Uterus (tissue), 2 donors: Measurements from ENCODE around the gene ARHGAP15.

ENCODE experiments used
- POLR2A ChIP-seq, 2 donors: fragments of 450-650 bp; IDR thresholded peaks; one replicate each; pipeline ENCODE4 v1.6.1; 2016; ENCODE audit warnings: antibody characterized with exemption in 2 of 2, mild to moderate bottlenecking in 1 of 2, moderate library complexity in 1 of 2
- TF ChIP-seq, protein P1 (sequence below), 4 experiments: fragments of 200-600 bp in 2 of 4; fragments of 450-650 bp in 2 of 4; sonication (generic) in 2 of 4; IDR thresholded peaks; one replicate each; pipeline ENCODE4 v1.5.1; 2016 to 2019; ENCODE audit warnings: antibody characterized with exemption in 4 of 4, mild to moderate bottlenecking in 2 of 4, moderate library complexity in 1 of 4

DNA sequence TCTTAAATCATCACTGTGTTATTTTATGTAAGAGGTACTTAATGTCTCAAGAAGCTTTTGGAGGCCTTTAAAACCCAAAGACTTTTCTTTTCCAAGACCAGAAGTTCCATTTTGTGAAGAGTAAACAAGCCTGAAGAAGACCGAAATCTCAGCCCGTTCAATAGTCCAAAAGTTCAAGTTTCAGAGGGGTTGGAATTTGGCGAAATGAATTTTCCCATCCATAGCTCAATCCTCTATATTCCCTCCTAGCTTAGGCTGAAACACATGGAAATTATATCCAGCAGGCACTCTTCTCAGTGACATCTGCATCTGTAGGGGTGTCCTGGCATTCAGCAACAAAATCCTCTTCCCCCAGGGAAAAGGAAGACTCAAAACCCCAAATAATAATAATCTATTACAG is 344.6 kb downstream of the ARHGAP15 start:
- TF ChIP-seq, protein P1, sequence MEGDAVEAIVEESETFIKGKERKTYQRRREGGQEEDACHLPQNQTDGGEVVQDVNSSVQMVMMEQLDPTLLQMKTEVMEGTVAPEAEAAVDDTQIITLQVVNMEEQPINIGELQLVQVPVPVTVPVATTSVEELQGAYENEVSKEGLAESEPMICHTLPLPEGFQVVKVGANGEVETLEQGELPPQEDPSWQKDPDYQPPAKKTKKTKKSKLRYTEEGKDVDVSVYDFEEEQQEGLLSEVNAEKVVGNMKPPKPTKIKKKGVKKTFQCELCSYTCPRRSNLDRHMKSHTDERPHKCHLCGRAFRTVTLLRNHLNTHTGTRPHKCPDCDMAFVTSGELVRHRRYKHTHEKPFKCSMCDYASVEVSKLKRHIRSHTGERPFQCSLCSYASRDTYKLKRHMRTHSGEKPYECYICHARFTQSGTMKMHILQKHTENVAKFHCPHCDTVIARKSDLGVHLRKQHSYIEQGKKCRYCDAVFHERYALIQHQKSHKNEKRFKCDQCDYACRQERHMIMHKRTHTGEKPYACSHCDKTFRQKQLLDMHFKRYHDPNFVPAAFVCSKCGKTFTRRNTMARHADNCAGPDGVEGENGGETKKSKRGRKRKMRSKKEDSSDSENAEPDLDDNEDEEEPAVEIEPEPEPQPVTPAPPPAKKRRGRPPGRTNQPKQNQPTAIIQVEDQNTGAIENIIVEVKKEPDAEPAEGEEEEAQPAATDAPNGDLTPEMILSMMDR (IDR thresholded peaks at IDR 0.05) = no peak
- no peak for TF ChIP-seq POLR2A (IDR thresholded peaks at IDR 0.05)
